ENCODE data around the gene CD4. TPM values are rescaled to one million over a fixed set of nuclear protein-coding genes. Genes with fewer than 3 reads are reported as not detected.

Gene CD4
- total and polyA plus RNA-seq, 2 donors (not counting 3 experiments of a cell fraction or from before 2014, with no cell fraction given) = not detected

GRCh38 chr12:6770600-6770999 is 18.7 kb upstream of the CD4 start:
- Histone ChIP-seq H3K27me3 (ENCODE audit: control insufficient read depth in 2 of 2, insufficient read depth in 2 of 2, low read length in 2 of 2) (no peaks in the 10 kb centered on the region), H3K9ac (replicated peaks; ENCODE audit: extremely low read depth, insufficient read depth, low read length) (no peak overlapping the region), H2AFZ (ENCODE audit: low read depth, low read length) (no peak overlapping the region), H3K79me2 (ENCODE audit: control insufficient read depth, insufficient read depth, low read length) (peaks cover 32% of the 10 kb centered on the region), H3K4me1 (ENCODE audit: control insufficient read depth, extremely low read depth, insufficient read depth, low read length) (peaks cover 17% of the 10 kb centered on the region), H3K4me2 (ENCODE audit: insufficient read depth, low read length) (no peak overlapping the region), H3K9me1 (replicated peaks; ENCODE audit: control insufficient read depth, extremely low read depth, insufficient read depth, low read length) (no peaks in the 10 kb centered on the region), H3K4me3 (replicated peaks in 1 of 3; ENCODE audit: insufficient read depth in 1 of 3, low read depth in 1 of 3, low read length in 3 of 3) (no peak overlapping the region), H3K9me3 (replicated peaks; ENCODE audit: control insufficient read depth, insufficient read depth, low read length) (no peaks in the 10 kb centered on the region), H3K27ac (ENCODE audit: insufficient read depth, low read depth, low read length) (no peak overlapping the region), H4K20me1 (replicated peaks; ENCODE audit: control insufficient read depth, extremely low read depth, insufficient read depth, low read length) (no peaks in the 10 kb centered on the region), H3K36me3 (ENCODE audit: control insufficient read depth in 2 of 2, extremely low read depth in 1 of 2, insufficient read depth in 2 of 2, low read length in 2 of 2) (peaks cover 0 to 29% of the 10 kb centered on the region in 2 experiments)
- POLR2A ChIA-PET = interaction anchor here (0.5 to 0.9 kb wide), 3 partner anchors 16 to 96 kb away, joined by 3 to 5 read pairs (median 4); partner anchors contain the start of gene MLF2
- no TSS peak for BruUV-seq (replicated peaks)
- no peak for TF ChIP-seq POLR2AphosphoS5 (IDR thresholded peaks at IDR 0.05; ENCODE audit: insufficient read depth, low read depth, low read length)
- no peak for TF ChIP-seq JUN (IDR thresholded peaks at IDR 0.05; ENCODE audit: borderline replicate concordance, insufficient read depth, insufficient read length, low read depth)
- no peak for TF ChIP-seq GATA2 (IDR thresholded peaks at IDR 0.05; ENCODE audit: insufficient read depth, insufficient read length, low read depth, low read length)
- TF ChIP-seq MYC (IDR thresholded peaks at IDR 0.05; ENCODE audit: low read depth, low read length) = no peak
- TF ChIP-seq POLR2A (IDR thresholded peaks at IDR 0.05; ENCODE audit: low read depth, low read length) = no peak
- CTCF ChIA-PET = interaction anchor here (1.8 to 8.4 kb wide), 2 partner anchors 17 to 54 kb away, joined by 5 to 234 read pairs; partner anchors contain the start of gene MLF2
- dilution Hi-C loops (cut with MboI; ENCODE audit: extremely low pct_ligation_motif_present, low sequenced_read_pairs) (no loop called here), intact Hi-C loops (cut with micrococcal nuclease) (no loop called here)
- no peak for DNase-seq (ENCODE audit: low read depth, low spot score)
- FAIRE-seq = no peak

GRCh38 chr12:6771091-6771495 is 18.2 kb upstream of the CD4 start:
- Histone ChIP-seq H4K20me1 (replicated peaks; ENCODE audit: control insufficient read depth, extremely low read depth, insufficient read depth, low read length) (no peaks in the 10 kb centered on the region), H3K9me1 (replicated peaks; ENCODE audit: control insufficient read depth, extremely low read depth, insufficient read depth, low read length) (no peaks in the 10 kb centered on the region), H3K4me3 (replicated peaks in 1 of 3; ENCODE audit: insufficient read depth in 1 of 3, low read depth in 1 of 3, low read length in 3 of 3) (no peak overlapping the region), H2AFZ (ENCODE audit: low read depth, low read length) (no peak overlapping the region), H3K4me1 (ENCODE audit: control insufficient read depth, extremely low read depth, insufficient read depth, low read length) (peaks cover 13% of the 10 kb centered on the region), H3K27ac (ENCODE audit: insufficient read depth, low read depth, low read length) (no peak overlapping the region), H3K79me2 (ENCODE audit: control insufficient read depth, insufficient read depth, low read length) (peaks cover 31% of the 10 kb centered on the region), H3K27me3 (ENCODE audit: control insufficient read depth in 2 of 2, insufficient read depth in 2 of 2, low read length in 2 of 2) (no peaks in the 10 kb centered on the region), H3K4me2 (ENCODE audit: insufficient read depth, low read length) (no peak overlapping the region), H3K9me3 (replicated peaks; ENCODE audit: control insufficient read depth, insufficient read depth, low read length) (no peaks in the 10 kb centered on the region), H3K9ac (replicated peaks; ENCODE audit: extremely low read depth, insufficient read depth, low read length) (no peak overlapping the region), H3K36me3 (ENCODE audit: control insufficient read depth in 2 of 2, extremely low read depth in 1 of 2, insufficient read depth in 2 of 2, low read length in 2 of 2) (peaks cover 0 to 29% of the 10 kb centered on the region in 2 experiments)
- ChIA-PET CTCF (interaction anchor here (1.8 to 8.4 kb wide), 2 partner anchors 18 to 54 kb away, joined by 5 to 234 read pairs; partner anchors contain the start of gene MLF2), POLR2A (interaction anchor here (0.5 to 0.9 kb wide), 3 partner anchors 17 to 96 kb away, joined by 3 to 5 read pairs (median 4); partner anchors contain the start of gene MLF2)
- BruUV-seq (replicated peaks) = no TSS peak
- FAIRE-seq = peak; percentile 47
- intact Hi-C loops (cut with micrococcal nuclease) (no loop called here), dilution Hi-C loops (cut with MboI; ENCODE audit: extremely low pct_ligation_motif_present, low sequenced_read_pairs) (no loop called here)
- DNase-seq (ENCODE audit: low read depth, low spot score) = peak; percentile 69
- TF ChIP-seq POLR2AphosphoS5 (IDR thresholded peaks at IDR 0.05; ENCODE audit: insufficient read depth, low read depth, low read length) (peak; percentile 26), MYC (IDR thresholded peaks at IDR 0.05; ENCODE audit: low read depth, low read length) (no peak)
